ENCODE results near the gene CFAP57.
A peak's percentile ranks its signal among the peaks of the same experiment; 100 is the strongest.

Gene CFAP57

GRCh38 chr1:43256675-43257570 is 84.8 kb downstream of the CFAP57 start:
- no peak for DNase-seq

DNA sequence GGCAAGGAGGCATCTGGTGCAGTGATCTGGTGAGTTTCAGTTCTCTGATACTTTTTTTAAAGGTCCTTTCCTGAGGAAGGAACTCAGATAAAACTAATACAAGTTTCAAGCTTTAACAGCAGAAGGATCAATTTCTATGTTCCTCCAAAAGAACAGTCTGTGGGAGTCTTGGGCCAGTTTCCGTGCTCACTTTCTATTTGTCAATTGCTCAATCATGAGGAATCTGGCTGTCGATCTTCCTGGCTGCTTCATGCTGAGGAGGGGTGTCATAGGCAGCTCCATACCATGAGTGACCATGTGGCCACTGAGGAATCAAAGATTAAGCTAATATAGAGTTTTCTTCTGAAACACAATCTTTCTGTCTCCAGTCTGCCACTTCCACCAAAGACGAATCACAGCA is 86.2 kb downstream of the CFAP57 start:
- no peak for DNase-seq

GRCh38 chr1:43265431-43265830 is 93.3 kb downstream of the CFAP57 start:
- no peak for DNase-seq

DNA sequence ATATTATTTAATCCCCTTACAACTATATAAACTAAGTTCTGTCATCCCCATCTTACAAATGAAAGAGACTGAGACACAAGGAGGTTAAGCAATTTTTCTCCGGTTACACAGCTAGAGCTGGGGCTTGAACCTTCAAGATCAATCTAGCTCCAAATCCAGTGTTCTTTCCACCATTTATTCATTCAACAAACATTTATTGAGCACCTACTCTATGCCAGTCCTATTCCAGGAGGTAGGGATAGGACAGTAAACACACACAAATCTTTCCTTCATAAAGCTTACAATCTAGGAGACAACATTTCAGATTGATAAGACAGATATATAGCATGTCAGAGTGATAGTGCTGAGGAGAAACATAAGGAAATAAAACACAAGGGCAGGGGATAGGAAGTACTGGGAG is 94.8 kb downstream of the CFAP57 start:
- DNase-seq: no peak

GRCh38 chr1:43267291-43267805 is 95.2 kb downstream of the CFAP57 start:
- peak; percentile 68 for DNase-seq

GRCh38 chr1:43267818-43268425 is 95.8 kb downstream of the CFAP57 start:
- DNase-seq: no peak

DNA sequence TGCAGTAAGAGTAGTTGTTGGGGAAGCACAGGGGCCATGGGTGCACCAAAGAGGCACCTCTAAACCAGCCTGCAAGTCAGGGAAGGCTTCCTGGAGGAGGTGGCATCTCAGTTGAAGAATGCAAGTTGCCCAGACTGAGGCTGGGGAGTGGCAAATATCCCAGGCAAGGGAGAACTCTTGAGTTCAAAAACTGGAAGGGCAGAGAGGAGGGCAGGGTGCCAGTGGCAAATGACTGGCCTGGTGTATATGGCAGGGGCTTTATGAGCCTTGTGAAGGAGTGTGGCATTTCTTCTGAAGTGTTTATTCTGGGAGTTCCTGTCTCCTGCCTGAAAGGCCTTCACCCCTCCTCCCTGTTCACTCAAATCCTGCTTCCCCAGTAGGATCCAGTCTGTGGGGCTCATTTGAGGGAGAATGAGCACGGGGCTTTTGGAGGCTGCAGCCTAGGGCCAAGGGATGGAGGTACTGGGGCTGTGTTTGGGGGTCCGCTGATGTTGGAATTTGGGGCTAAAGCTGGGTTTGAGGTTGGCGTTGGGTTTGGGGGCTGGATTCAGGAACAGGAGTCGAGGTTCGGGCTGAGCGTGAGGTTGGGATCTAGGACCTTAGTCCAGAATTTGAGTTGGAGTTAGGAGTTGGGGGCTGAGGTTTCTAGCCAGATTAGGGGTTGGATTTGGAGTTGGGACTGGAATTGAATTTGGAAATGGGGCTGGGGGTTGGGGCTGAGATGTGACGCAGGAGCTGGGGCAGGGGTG is 97.7 kb downstream of the CFAP57 start, which contains the start of gene TMEM125:
TMEM125 (plus strand) TSS at position 357 of the 749 bp plus-strand sequence. CDS start 2,740 bp downstream, outside the sequence.
- DNase-seq: no peak

- no peak for DNase-seq
Observed at GRCh38 chr1:43270421-43271095, 98.4 kb downstream of the CFAP57 start.

GRCh38 chr1:43271186-43272118 is 99.3 kb downstream of the CFAP57 start:
- peak; percentile 37 for DNase-seq

- DNase-seq: no peak
Observed at GRCh38 chr1:43272161-43272560, 100.0 kb downstream of the CFAP57 start.

DNA sequence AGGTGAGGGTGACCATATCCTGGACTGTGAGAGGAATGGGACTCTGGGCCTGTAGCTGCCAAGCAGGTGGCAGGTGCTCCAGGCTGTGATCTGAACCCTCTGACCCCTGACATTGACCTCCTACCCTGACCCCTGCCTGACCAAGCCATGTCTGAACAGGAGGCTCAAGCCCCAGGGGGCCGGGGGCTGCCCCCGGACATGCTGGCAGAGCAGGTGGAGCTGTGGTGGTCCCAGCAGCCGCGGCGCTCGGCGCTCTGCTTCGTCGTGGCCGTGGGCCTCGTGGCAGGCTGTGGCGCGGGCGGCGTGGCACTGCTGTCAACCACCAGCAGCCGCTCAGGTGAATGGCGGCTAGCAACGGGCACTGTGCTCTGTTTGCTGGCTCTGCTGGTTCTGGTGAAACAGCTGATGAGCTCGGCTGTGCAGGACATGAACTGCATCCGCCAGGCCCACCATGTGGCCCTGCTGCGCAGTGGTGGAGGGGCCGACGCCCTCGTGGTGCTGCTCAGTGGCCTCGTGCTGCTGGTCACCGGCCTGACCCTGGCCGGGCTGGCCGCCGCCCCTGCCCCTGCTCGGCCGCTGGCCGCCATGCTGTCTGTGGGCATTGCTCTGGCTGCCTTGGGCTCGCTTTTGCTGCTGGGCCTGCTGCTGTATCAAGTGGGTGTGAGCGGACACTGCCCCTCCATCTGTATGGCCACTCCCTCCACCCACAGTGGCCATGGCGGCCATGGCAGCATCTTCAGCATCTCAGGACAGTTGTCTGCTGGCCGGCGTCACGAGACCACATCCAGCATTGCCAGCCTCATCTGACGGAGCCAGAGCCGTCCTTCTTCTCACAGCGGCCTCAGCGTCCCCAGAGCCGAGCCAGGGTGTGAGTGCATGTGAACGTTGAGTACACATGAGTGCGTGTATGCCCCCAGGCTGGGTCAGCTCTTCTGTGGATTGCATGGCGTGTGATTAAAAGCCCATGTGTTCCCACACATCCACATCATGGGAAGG is 100.7 kb downstream of the CFAP57 start:
- DNase-seq: no peak

GRCh38 chr1:43273708-43274107 is 101.6 kb downstream of the CFAP57 start:
- DNase-seq: no peak

GRCh38 chr1:43274125-43274803 is 102.1 kb downstream of the CFAP57 start:
- DNase-seq: peak; percentile 54

GRCh38 chr1:43274804-43275180 is 102.7 kb downstream of the CFAP57 start:
- DNase-seq: no peak

DNA sequence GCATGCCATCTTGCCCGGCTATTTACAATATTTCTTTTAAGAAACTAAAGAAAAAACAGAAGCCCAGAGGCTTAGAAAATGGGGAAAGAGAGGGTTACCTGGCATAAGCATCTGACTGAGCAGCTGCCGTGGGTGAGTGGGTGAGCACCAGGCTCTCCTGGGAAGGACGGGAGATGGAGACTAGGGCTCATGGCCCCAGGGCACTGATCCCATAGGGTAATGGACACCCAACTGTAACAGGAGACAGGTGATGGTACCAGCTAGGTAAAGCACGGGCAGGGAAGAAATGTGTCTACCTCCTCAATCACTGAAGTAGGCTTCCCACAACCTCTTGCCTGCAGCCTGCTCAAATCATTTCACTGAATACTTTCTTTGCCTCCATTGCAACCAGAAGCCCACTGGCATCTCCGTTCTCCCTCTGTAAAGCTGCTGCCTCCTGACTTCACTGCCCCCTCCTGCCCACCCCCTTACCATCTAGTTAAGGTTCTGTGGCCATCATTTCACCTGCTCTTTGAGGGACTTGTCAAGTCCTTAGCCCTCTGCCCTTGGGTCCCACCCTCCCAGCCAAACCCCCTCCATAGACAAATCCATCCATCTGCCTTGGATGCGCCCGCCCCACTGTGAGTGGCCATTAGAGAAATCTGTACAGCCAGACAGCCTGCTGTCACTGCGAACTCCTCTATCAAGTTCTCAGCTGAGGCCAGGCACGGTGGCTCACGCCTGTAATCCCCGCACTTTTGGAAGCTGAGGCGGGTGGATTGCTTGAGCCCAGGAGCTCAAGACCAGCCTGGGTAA is 103.9 kb downstream of the CFAP57 start:
- DNase-seq: no peak

DNA sequence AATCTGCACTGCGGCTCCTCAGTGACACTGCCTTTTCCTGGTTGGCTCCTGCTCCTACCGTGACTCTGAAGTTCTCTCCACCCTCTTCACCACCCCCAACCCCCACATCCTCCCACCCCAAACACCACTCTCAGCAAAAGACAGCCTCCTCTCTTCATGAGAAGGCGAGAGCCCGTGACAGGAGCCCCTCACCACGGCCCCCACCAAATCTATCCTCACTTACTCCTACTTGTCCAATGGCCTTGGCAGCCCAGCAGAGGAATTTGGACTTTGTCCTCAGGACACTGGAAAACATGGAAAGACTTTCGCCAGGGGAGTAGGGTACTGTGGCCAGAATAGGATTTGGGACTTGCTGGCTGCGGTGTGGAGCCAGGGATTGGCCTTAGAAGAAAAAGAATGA is 104.5 kb downstream of the CFAP57 start:
- DNase-seq: no peak

GRCh38 chr1:43277116-43277876 is 105.2 kb downstream of the CFAP57 start:
- no peak for DNase-seq

GRCh38 chr1:43279161-43279560 is 107.0 kb downstream of the CFAP57 start:
- DNase-seq: no peak
